ENCODE results near the gene ACADS. TPM values are rescaled to one million over a fixed set of nuclear protein-coding genes. Genes with fewer than 3 reads are reported as not detected.

The ACADS gene
- total RNA-seq, 1 experiment from 2014 or later: 12.5 TPM

GRCh38 chr12:120686151-120686689 is 39.4 kb upstream of the ACADS start:
- H3K27me3 ChIP-seq (replicated peaks; ENCODE audit: control insufficient read depth, insufficient read depth, low read length): no peaks in the 10 kb centered on the region
- peak; percentile 98 to 99 for DNase-seq
- intact Hi-C loops (cut with micrococcal nuclease; ENCODE audit: unreplicated experiment): loop anchor here (2.0 to 5.0 kb wide), 2 partner anchors 39 to 105 kb away; partner anchors contain the start of gene POP5
- H3K36me3 Mint-ChIP-seq (ENCODE audit: insufficient read depth, unreplicated experiment): peaks cover 9% of the 10 kb centered on the region
- peak overlapping the region; percentile 90 for H3K4me3 ChIP-seq (ENCODE audit: low read depth, low read length)
- H3K27me3 Mint-ChIP-seq (ENCODE audit: insufficient read depth, unreplicated experiment): no peaks in the 10 kb centered on the region
- H3K4me1 Mint-ChIP-seq (ENCODE audit: low read depth, unreplicated experiment): peaks cover 14% of the 10 kb centered on the region
- no peaks in the 10 kb centered on the region for H3K9me3 ChIP-seq
- no peaks in the 10 kb centered on the region for H3K9me3 Mint-ChIP-seq (ENCODE audit: unreplicated experiment)
- no peak for TF ChIP-seq CTCF (IDR thresholded peaks at IDR 0.05; ENCODE audit: insufficient read depth in 1 of 2, low read depth in 1 of 2, low read length in 1 of 2, severe bottlenecking in 1 of 2, unreplicated experiment in 1 of 2)
- H3K4me1 ChIP-seq: peaks cover 23% of the 10 kb centered on the region
- H3K36me3 ChIP-seq (ENCODE audit: control insufficient read depth, insufficient read depth, low read length): no peaks in the 10 kb centered on the region
- H3K4me3 Mint-ChIP-seq (ENCODE audit: unreplicated experiment): peak overlapping the region; percentile 79
- BruUV-seq (replicated peaks): no TSS peak
- peak overlapping the region; percentile 85 for H3K27ac Mint-ChIP-seq (ENCODE audit: unreplicated experiment)
- ChIA-PET CTCF (interaction anchor here (0.6 to 1.0 kb wide), 3 partner anchors 13 to 105 kb away, joined by 3 to 11 read pairs (median 3); partner anchors contain the start of gene POP5), POLR2A (no interaction called here)

- BruUV-seq (replicated peaks): no TSS peak
These were observed 38.7 kb upstream of the ACADS start, which contains the start of gene MLEC for GRCh38 chr12:120686690-120687577. MLEC (plus strand) TSS chr12:120687149; CDS start chr12:120687297, 148 bp downstream.

More at GRCh38 chr12:120686690-120687577, 38.7 kb upstream of the ACADS start, which contains the start of gene MLEC:
- no peaks in the 10 kb centered on the region for H3K36me3 ChIP-seq (ENCODE audit: control insufficient read depth, insufficient read depth, low read length)
- peaks cover 31% of the 10 kb centered on the region for H3K4me1 ChIP-seq
- H3K4me3 Mint-ChIP-seq (ENCODE audit: unreplicated experiment): peak within 1 kb of the TSS; percentile 79
- peak in 1 of 2 experiments; percentile 11 for TF ChIP-seq CTCF (IDR thresholded peaks at IDR 0.05; ENCODE audit: insufficient read depth in 1 of 2, low read depth in 1 of 2, low read length in 1 of 2, severe bottlenecking in 1 of 2, unreplicated experiment in 1 of 2)
- H3K9me3 Mint-ChIP-seq (ENCODE audit: unreplicated experiment): no peaks in the 10 kb centered on the region
- peaks cover 9% of the 10 kb centered on the region for H3K36me3 Mint-ChIP-seq (ENCODE audit: insufficient read depth, unreplicated experiment)
- DNase-seq: peak; percentile 98 to 99
- H3K27ac Mint-ChIP-seq (ENCODE audit: unreplicated experiment): peak within 1 kb of the TSS; percentile 85
- H3K4me1 Mint-ChIP-seq (ENCODE audit: low read depth, unreplicated experiment): peaks cover 17% of the 10 kb centered on the region
- POLR2A ChIA-PET: no interaction called here
- H3K4me3 ChIP-seq (ENCODE audit: low read depth, low read length): peak within 1 kb of the TSS; percentile 90
- H3K27me3 ChIP-seq (replicated peaks; ENCODE audit: control insufficient read depth, insufficient read depth, low read length): no peaks in the 10 kb centered on the region
- intact Hi-C loops (cut with micrococcal nuclease; ENCODE audit: unreplicated experiment): loop anchor here (1.0 to 5.0 kb wide), 3 partner anchors 27 to 106 kb away; partner anchors contain the start of gene POP5
- CTCF ChIA-PET: interaction anchor here (0.6 to 1.0 kb wide), 4 partner anchors 14 to 190 kb away, joined by 3 to 11 read pairs (median 3); partner anchors contain the start of gene POP5
- H3K27me3 Mint-ChIP-seq (ENCODE audit: insufficient read depth, unreplicated experiment): no peaks in the 10 kb centered on the region
- no peaks in the 10 kb centered on the region for H3K9me3 ChIP-seq

Data from Caco-2 (cell line).